Ovary (tissue), 9 donors: ENCODE measurements around the gene CELF2. TPM values are rescaled to one million over a fixed set of nuclear protein-coding genes. Genes with fewer than 3 reads are reported as not detected.

Experiments
- DNase-seq, 5 donors: peaks; one replicate each; pipeline ENCODE4 v3.0.0-alpha.2; 2019 to 2020
- H3K27ac ChIP-seq, 2 donors: fragments of 200-600 bp; one replicate each; pipeline versions ENCODE4 v1.5.1 to v1.8.0; 2019 to 2022
- H3K27me3 ChIP-seq: fragments of 200-600 bp; one replicate; pipeline ENCODE4 v1.8.0; 2022
- H3K36me3 ChIP-seq: fragments of 200-600 bp; sonication (generic); one replicate; pipeline ENCODE4 v1.5.1; 2019
- H3K4me1 ChIP-seq: one replicate; pipeline ENCODE4 v1.8.1; 2013; ENCODE audit warnings: mild to moderate bottlenecking, moderate library complexity; ENCODE audit not compliant: insufficient read depth
- H3K4me3 ChIP-seq: fragments of 200-600 bp; sonication (generic); one replicate; pipeline ENCODE4 v1.5.1; 2017
- H3K9me3 ChIP-seq, 2 donors: fragments of 200-600 bp in 1 of 2; sonication (generic) in 1 of 2; one replicate each; pipeline versions ENCODE4 v1.5.1 to v1.8.1; 2013 to 2019; ENCODE audit warnings: mild to moderate bottlenecking in 1 of 2, moderate library complexity in 1 of 2
- CTCF ChIP-seq, 3 donors: fragments of 450-650 bp in 2 of 3; fragments of 200-600 bp in 1 of 3; IDR thresholded peaks; one replicate each; pipeline versions ENCODE4 v1.5.1 to v1.8.0; 2016 to 2022; ENCODE audit warnings: antibody characterized with exemption in 3 of 3, mild to moderate bottlenecking in 1 of 3
- EP300 ChIP-seq: sonication (generic); formaldehyde crosslinking; IDR thresholded peaks from one replicate; pipeline ENCODE4 v1.6.1; 2017; ENCODE audit warnings: antibody characterized with exemption
- POLR2A ChIP-seq: fragments of 450-650 bp; IDR thresholded peaks from one replicate; pipeline ENCODE4 v1.6.1; 2017; ENCODE audit warnings: antibody characterized with exemption, mild to moderate bottlenecking, moderate library complexity
- WGBS, 3 donors: extraction: QIAGEN DNeasy Blood & Tissue Kit in 1 of 3; methylation state at CpG; one replicate each; pipeline versions ENCODE4 v1.1.5 to v1.1.7; 2013 to 2017; 5-methylcytosine and 5-hydroxymethylcytosine counted together
- intact Hi-C, 4 donors: fragments of 100-400 bp; cut with DNase I; formaldehyde crosslinking; loops; one replicate each; pipeline versions ENCODE4 v1.11.0 to v1.15.1; 2022 to 2023
- polyA plus RNA-seq, 2 donors: library from polyadenylated mRNA; stranded (reverse); fragments of 200-250 nt in 1 of 2; fragments of 350-450 nt in 1 of 2; fragmentation: Illumina TruSeq in 1 of 2; extraction: RNeasy Lipid Tissue Mini Kit (QIAGEN cat#74804) in 1 of 2; gene quantifications; one replicate each; pipeline ENCODE4 v1.2.3, GENCODE V29; 2013 to 2014
- total RNA-seq, 7 donors: library from RNA; depleted of rRNA in 2 of 7; stranded (reverse); fragments of >200 nt in 2 of 7; fragmentation: NEBNext Ultra II Directional in 3 of 7; extraction: Animal tissue kit (Norgen Biotek cat#: 25700) in 3 of 7; gene quantifications; one replicate each; pipeline versions ENCODE4 v1.1.0 to v1.2.4, GENCODE V29; 2016 to 2023
- donor health status: DM: no; HTN: no; CAD: no; lungs with moderate emphysema.
- donor health status: DM: no; HTN: no; CAD: no.
- donor health status: Bipolar disorder and iron deficiency.
- donor health status: DM: yes; HTN: yes; CAD: no.
- donor health status: DM: no; HTN: no; CAD: no.
- donor health status: DM: yes; HTN: yes; CAD: no.

The CELF2 gene
- total and polyA plus RNA-seq, 9 donors = 38.8 to 107 (median 69.0) TPM

DNA sequence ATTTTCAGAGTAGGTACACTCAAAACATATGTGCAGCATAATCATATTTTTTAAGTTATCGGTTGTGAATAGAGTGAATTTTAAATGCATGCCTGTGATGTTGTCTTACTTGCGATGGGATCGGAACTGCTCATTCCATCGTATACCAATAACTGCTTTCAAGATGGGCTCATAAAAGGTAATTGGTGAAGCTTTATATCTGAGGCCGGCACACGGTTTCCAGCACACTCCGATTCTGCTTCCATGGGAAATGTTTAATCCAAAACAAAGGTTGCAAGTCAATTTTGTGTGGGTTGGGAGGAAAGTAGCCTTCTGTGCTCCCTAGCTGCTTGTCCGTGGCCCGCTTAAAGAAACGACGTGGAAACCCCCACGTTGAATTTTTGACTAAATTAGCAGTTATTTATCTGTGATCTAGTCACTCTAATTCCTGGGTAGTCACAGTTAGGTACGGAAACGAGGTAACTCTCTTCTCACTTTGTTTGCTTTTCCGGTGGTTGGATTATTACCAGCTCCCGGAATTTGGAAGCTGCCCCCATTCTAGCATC, 10.1 kb upstream of the CELF2 start:
- 92 to 95% (median 95%) methylated on average over 16 of the region's 16 CpGs for WGBS, 3 donors
- DNase-seq = no peak
- Histone ChIP-seq H3K4me3 (no peak overlapping the region), H3K36me3 (no peaks in the 10 kb centered on the region), H3K27ac (no peak overlapping the region), H3K27me3 (no peaks in the 10 kb centered on the region), H3K9me3 (no peaks in the 10 kb centered on the region), H3K4me1 (peaks cover 2% of the 10 kb centered on the region)
- intact Hi-C loops = no loop called here
- TF ChIP-seq POLR2A (no peak), CTCF (IDR thresholded peaks at IDR 0.05) (no peak), EP300 (no peak)

DNA sequence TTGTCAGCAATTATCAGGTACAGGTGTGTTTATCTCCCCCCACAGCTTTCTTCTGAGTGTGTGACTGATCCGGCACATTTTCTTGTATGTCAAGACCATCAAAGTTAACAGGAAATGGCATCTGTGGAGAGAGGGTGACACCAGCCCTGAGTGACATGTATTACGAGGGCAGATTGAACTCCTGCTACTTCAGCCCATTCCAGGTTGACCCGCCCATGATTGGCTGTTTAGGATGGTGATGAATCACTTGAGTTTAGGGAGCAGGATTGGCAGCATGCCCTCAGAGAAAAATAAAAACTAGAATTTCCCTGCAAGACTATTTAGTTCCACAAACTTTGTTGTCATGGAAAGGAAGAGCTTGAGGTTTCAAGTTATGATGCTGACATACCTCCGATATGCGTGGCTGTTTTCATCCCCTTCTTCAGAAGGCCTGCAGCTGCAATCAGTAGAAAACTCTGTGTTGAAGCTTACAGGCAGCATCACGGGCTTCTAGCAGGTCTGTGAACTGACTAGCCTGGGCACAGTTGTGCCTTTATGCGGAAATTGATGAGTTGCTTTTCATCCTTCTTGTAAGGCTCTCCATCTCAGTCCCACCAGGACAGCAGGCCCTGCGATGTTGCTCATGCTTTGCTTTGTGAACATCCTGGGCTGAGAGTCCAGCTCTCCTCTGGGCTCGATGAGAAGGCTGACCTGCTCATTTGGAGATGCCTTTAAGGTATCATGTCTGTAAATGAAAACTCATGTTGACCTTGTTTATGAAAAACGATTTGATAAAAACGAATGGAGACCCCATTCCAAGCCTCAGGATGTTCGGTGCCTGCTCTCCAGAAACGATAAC, 8.0 kb upstream of the CELF2 start:
- Histone ChIP-seq H3K27ac (no peak overlapping the region), H3K4me3 (no peak overlapping the region), H3K9me3 (no peaks in the 10 kb centered on the region), H3K27me3 (no peaks in the 10 kb centered on the region), H3K4me1 (peaks cover 5% of the 10 kb centered on the region), H3K36me3 (no peaks in the 10 kb centered on the region)
- no peak for TF ChIP-seq CTCF (IDR thresholded peaks at IDR 0.05)
- 85 to 86% (median 85%) methylated on average over 13 of the region's 13 CpGs for WGBS, 3 donors
- no peak for DNase-seq
- intact Hi-C loops = no loop called here

DNA sequence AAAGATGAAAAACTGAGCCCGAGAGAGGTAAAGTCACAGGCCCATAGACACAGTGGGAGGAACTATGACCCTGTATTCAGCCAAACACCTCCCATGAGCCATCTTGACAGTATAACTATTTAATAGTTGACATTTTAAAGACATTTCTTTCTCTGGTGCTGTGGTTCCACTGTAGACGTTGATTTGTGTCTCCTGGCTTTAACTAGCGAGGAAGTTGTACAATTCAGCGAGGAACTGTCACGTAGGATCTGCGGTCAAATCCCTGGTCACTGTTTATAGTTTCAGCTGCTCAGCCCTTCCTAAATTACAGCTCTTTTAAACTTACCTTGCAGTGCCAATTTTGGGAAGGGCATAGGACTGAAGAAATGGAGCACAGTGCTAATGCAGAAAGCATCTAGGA, 7.1 kb upstream of the CELF2 start:
- Histone ChIP-seq H3K27me3 (no peaks in the 10 kb centered on the region), H3K4me1 (peaks cover 8% of the 10 kb centered on the region), H3K27ac (no peak overlapping the region), H3K4me3 (no peak overlapping the region), H3K36me3 (no peaks in the 10 kb centered on the region), H3K9me3 (no peaks in the 10 kb centered on the region)
- TF ChIP-seq CTCF (IDR thresholded peaks at IDR 0.05) (no peak), POLR2A (no peak), EP300 (no peak)
- WGBS, 3 donors = 87 to 97% (median 93%) methylated on average over 6 of the region's 6 CpGs
- intact Hi-C loops = no loop called here
- DNase-seq = no peak

GRCh38 chr10:11011436-11011835, 6.2 kb upstream of the CELF2 start:
- peaks cover 8% of the 10 kb centered on the region for H3K4me1 ChIP-seq
- no peaks in the 10 kb centered on the region for H3K9me3 ChIP-seq
- no peaks in the 10 kb centered on the region for H3K27me3 ChIP-seq
- H3K27ac ChIP-seq = no peak overlapping the region
- no peak for TF ChIP-seq EP300
- intact Hi-C loops = no loop called here
- no peak for DNase-seq
- WGBS, 3 donors = 93 to 94% (median 93%) methylated on average over 2 of the region's 2 CpGs
- H3K4me3 ChIP-seq = no peak overlapping the region
- no peaks in the 10 kb centered on the region for H3K36me3 ChIP-seq

- DNase-seq = no peak
- Histone ChIP-seq H3K4me1 (peaks cover 8% of the 10 kb centered on the region), H3K27me3 (no peaks in the 10 kb centered on the region), H3K9me3 (no peaks in the 10 kb centered on the region), H3K4me3 (no peak overlapping the region), H3K27ac (no peak overlapping the region), H3K36me3 (no peaks in the 10 kb centered on the region)
- no peak for TF ChIP-seq POLR2A
- WGBS, 3 donors = 80 to 92% (median 91%) methylated on average over 3 of the region's 3 CpGs
- intact Hi-C loops = no loop called here
These were observed 5.7 kb upstream of the CELF2 start for GRCh38 chr10:11011984-11012383.
